Effector memory CD4-positive, alpha-beta T cell (primary cell): ENCODE results near the gene ROR2.

ENCODE experiments used
- DNase-seq, 3 donors: peaks; one replicate each; pipeline ENCODE4 v3.0.0-alpha.2; 2020
- H3K27ac ChIP-seq: 2 replicates; pipeline ENCODE4 v1.7.0; 2013; ENCODE audit warnings: mild to moderate bottlenecking, low read length, moderate library complexity; ENCODE audit not compliant: insufficient read depth, poor library complexity, severe bottlenecking
- H3K27me3 ChIP-seq: replicated peaks from 2 replicates; pipeline ENCODE4 v1.7.0; 2013; ENCODE audit warnings: mild to moderate bottlenecking, low read length; ENCODE audit not compliant: insufficient read depth, control insufficient read depth, poor library complexity, severe bottlenecking
- H3K36me3 ChIP-seq: 2 replicates; pipeline ENCODE4 v1.7.0; 2013; ENCODE audit warnings: mild to moderate bottlenecking, low read length, moderate library complexity; ENCODE audit not compliant: control insufficient read depth, insufficient read depth
- H3K4me1 ChIP-seq: 2 replicates; pipeline ENCODE4 v1.7.0; 2013; ENCODE audit warnings: low read length, mild to moderate bottlenecking; ENCODE audit not compliant: control insufficient read depth, insufficient read depth, poor library complexity, severe bottlenecking
- H3K4me3 ChIP-seq: 2 replicates; pipeline ENCODE4 v1.7.0; 2013; ENCODE audit warnings: low read length, low read depth, mild to moderate bottlenecking; ENCODE audit not compliant: insufficient read depth, poor library complexity, severe bottlenecking
- H3K9me3 ChIP-seq: 2 replicates; pipeline ENCODE4 v1.7.0; 2013; ENCODE audit warnings: mild to moderate bottlenecking, low read length, moderate library complexity; ENCODE audit not compliant: control insufficient read depth

The ROR2 gene

DNA sequence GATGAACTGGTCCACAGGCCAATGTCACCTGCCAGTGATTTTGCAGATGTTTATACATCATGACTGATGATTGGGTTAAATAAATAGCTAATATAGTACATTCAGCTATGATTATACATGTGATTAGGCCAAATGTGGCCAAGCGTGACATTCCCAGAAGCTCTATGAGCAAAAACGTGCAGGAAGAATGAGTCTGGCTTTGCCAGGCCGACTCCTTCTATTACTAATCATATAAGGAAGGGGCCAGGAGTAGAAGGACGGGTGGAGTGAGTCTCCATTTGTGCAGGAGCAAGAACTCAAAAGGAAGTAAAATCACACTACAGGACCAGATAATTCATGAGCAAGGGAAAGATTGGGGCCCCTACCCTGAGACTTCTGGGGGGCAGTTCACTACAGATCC, 178.2 kb downstream of the ROR2 start:
- Histone ChIP-seq H3K4me1 (no peaks in the 10 kb centered on the region), H3K36me3 (no peaks in the 10 kb centered on the region), H3K27ac (no peak overlapping the region), H3K4me3 (no peak overlapping the region), H3K27me3 (no peaks in the 10 kb centered on the region), H3K9me3 (no peaks in the 10 kb centered on the region)
- no peak for DNase-seq

DNA sequence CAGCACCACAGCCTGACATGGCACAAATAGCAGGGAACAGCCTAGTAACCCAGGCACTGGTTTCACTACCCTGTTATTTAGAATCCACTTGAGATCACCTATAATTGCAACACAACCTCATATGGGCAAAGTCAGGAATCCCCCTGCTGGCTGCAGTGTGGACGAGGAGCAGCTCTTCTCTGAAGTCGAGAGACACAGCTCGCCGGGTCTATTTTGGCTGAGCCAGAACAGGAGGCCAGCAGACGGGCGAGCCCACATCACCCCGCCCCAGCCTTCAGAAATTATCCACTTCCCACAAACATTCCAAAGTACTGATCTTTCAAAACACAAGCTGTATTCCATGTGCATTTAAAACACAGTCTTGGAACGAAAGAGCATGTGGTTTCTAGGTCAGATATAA, 179.0 kb downstream of the ROR2 start:
- Histone ChIP-seq H3K27me3 (no peaks in the 10 kb centered on the region), H3K27ac (no peak overlapping the region), H3K4me1 (no peaks in the 10 kb centered on the region), H3K9me3 (no peaks in the 10 kb centered on the region), H3K36me3 (no peaks in the 10 kb centered on the region), H3K4me3 (no peak overlapping the region)
- DNase-seq = no peak

DNA sequence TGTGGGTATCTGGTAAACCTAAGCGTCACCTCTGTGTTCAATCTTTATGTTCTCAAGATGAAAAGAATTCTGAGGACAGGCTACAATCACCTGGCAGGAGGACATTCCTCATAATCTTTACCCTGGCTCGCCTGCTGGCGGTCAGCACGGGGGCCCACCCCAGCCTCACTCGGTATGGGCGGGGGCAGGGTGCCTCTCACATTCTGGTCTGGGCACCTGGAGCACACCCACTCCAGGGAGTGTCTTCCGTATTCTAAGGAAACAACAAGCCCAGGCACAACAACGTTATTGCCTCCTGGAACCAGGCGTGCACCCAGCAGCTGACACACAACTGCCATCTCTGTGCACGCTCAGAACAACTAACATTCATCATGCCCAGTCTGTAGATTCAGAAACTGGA, 179.8 kb downstream of the ROR2 start:
- H3K4me3 ChIP-seq = no peak overlapping the region
- H3K27ac ChIP-seq = no peak overlapping the region
- no peaks in the 10 kb centered on the region for H3K36me3 ChIP-seq
- H3K9me3 ChIP-seq = no peaks in the 10 kb centered on the region
- H3K27me3 ChIP-seq = no peaks in the 10 kb centered on the region
- no peaks in the 10 kb centered on the region for H3K4me1 ChIP-seq
- no peak for DNase-seq

DNA sequence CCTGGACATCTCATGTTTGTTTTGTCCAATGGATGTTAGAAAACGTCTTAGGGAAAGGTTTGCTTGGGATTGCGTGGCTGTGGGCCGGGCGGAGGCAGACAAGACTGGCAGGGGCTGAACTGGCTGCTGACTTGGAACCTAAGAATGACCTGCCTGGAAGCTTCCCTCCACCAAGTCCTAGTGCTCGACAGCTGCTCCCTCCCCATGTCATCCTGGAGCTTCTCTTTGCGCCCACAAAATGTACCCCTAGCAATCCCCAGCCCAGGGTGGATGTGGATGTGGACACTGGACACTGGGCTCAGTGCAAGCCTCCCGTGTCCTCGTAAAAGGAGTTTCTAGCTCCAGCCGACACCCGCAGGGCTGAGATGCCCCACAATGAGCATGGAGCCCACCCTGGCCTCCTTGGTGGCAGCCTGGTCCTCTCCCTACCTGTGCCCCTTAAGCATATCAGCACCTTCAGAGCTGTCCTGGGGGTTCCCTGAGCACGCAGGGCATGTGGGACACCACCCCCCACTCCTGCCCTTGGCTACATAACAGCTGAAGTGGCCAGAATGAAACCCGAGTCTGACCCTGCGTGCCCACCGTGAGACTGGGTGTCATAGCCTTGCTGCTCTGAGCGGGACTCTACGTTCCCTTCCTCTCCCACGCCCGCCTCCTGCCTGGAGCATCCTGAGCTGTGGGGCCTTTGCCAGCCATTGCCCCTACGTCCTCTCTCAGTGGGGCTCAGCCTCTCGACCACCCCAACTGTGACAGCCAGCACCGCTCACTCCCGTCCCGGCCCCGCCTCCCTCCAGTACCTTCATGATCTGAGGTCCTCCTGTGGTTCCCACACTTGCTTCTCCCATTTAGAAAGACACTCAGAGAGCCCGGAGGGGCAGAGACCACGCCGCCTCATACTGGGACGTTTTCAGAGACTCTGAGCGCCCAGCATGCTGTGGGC, 180.8 kb downstream of the ROR2 start:
- H3K4me3 ChIP-seq = no peak overlapping the region
- H3K27ac ChIP-seq = no peak overlapping the region
- no peaks in the 10 kb centered on the region for H3K27me3 ChIP-seq
- H3K4me1 ChIP-seq = no peaks in the 10 kb centered on the region
- DNase-seq = no peak
- H3K36me3 ChIP-seq = no peaks in the 10 kb centered on the region
- no peaks in the 10 kb centered on the region for H3K9me3 ChIP-seq

DNA sequence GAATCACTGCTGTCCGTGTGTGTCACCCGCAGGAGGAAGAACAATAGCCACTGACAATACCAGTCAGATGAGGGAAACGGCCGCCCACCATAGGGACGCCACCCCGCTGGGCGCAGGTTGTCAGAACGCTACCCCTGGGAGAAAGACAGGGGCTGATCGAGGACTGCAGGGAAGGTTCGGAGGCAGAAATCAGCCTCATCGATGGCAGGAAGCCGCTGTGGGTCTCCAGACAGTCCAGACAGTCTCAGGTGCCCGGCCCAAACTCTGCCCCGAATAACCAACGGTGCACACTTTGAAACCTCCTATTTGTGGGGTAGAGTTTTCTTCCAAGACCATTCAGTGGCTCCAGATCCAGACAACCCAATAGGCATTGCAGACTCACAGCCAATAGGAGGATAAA, 181.5 kb downstream of the ROR2 start:
- H3K9me3 ChIP-seq = no peaks in the 10 kb centered on the region
- no peak for DNase-seq
- no peaks in the 10 kb centered on the region for H3K4me1 ChIP-seq
- H3K27me3 ChIP-seq = no peaks in the 10 kb centered on the region
- no peak overlapping the region for H3K4me3 ChIP-seq
- no peak overlapping the region for H3K27ac ChIP-seq
- H3K36me3 ChIP-seq = no peaks in the 10 kb centered on the region

DNA sequence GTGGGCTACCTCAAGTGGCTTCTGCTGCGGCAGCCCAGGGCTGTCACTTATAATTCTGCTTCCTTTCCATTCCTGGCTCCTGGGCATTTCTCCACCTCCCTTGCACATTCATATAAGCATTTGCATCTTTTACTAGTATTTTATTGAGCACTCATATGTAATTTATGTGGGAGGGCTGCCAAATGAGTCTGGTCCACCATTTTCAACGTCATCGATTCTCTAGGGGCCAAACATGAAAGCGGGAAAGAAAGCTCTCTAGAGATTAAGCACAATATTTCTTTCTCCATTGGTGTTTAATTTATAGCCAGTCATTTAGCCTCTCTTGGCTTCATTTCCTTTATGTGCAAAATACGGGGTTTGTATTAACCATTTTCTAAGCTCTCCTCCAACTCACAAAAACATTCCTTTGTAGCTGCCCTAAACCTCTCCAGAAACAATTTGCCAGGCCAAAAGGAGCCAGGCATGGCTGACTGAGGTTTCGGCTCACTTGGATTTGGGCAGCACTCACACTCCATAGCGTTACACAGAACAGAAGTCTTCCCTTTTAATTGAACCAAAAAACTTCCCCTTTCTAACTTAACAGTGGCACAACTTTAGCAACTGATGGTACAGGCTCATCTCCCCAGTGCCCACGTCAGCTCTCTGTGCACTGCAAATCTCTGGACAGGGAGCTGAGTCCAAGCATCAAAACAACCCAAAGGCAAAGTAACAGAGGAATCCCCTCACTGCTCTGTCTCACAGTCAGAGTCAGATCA, 183.5 kb downstream of the ROR2 start:
- no peaks in the 10 kb centered on the region for H3K4me1 ChIP-seq
- H3K9me3 ChIP-seq = no peaks in the 10 kb centered on the region
- DNase-seq = no peak
- H3K4me3 ChIP-seq = no peak overlapping the region
- no peaks in the 10 kb centered on the region for H3K36me3 ChIP-seq
- H3K27me3 ChIP-seq = no peaks in the 10 kb centered on the region
- no peak overlapping the region for H3K27ac ChIP-seq

DNA sequence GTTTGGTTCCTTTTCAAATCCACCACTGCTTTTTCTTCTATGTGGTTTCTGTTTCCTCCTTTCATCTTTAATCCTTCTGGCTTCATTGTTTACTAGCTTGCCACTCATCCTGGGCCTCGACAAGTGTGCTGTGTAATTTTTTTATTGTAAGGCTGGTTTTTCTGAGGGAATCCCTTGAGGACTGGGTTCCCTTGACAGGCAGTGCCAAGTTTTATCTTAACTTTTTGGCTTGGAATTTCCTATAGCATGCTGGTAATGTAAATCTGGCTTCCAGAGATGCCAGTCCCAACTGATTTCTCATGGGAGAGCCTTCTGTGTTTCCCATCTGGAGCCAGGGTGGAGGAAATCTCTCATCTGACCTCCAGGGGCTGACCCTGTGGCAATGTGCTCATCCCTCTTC, 184.7 kb downstream of the ROR2 start:
- Histone ChIP-seq H3K4me1 (no peaks in the 10 kb centered on the region), H3K27me3 (no peaks in the 10 kb centered on the region)

DNA sequence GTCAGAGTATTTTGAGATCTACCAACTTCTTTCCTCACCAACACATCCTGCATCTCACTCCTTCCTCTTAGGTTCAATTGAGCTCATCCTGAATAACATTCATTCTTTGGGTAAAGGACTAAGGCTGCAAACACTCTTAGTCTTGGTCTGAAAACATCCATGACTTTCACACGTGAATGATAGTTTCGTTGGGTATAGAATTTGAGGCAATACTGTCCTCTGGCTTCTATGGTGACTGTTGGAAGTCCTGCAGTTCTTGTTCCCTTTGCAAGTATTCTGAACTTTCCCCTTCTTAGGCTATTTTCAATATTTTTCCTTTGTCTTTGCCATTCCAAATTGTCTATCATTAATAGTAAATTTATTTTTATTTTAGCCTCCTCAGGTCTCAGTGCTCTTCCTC, 185.4 kb downstream of the ROR2 start:
- DNase-seq = no peak
- Histone ChIP-seq H3K4me1 (no peaks in the 10 kb centered on the region), H3K27ac (no peak overlapping the region), H3K9me3 (no peaks in the 10 kb centered on the region), H3K36me3 (no peaks in the 10 kb centered on the region), H3K4me3 (no peak overlapping the region), H3K27me3 (no peaks in the 10 kb centered on the region)

More for the DNA sequence above, 184.7 kb downstream of the ROR2 start:
- DNase-seq = no peak
- Histone ChIP-seq H3K4me3 (no peak overlapping the region), H3K27ac (no peak overlapping the region), H3K36me3 (no peaks in the 10 kb centered on the region), H3K9me3 (no peaks in the 10 kb centered on the region)

DNA sequence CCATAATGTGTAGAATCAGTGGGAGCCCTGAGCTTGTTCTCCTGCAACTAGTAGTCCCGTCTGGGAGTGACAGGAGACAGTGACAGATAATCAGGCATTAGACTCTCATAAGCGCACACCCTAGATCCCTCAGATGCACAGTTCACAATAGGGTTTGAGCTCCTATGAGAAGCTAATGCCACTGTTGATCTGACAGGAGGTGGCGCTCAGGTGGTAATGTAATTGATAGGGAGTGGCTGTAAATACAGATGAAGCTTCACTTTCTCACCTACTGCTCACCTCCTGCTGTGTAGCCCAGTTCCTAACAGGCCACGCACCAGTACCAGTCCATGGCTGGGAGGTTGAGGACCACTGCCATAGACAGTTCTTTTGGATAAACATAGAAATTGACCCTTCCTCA, 188.7 kb downstream of the ROR2 start:
- Histone ChIP-seq H3K27ac (no peak overlapping the region), H3K9me3 (no peaks in the 10 kb centered on the region), H3K36me3 (no peaks in the 10 kb centered on the region), H3K27me3 (no peaks in the 10 kb centered on the region), H3K4me1 (no peaks in the 10 kb centered on the region), H3K4me3 (no peak overlapping the region)
- DNase-seq = no peak

DNA sequence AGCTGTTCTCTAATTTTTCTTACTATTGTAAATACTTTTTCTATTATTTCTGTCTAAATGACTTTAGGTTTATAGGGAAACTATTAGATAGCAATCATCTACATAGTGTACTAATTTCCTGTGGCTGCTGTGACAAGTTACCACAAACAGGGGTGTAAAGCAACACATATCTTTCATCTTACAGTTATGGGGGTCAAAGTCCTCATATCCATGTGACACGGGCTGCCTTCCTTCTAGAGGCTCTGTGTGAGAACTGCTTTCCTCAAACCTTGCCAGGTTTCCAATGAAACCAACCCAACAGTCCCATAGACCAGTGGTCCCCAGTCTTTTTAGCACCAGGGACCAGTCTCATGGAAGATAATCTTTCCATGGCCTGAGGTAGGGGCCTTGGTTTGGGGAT, 189.1 kb downstream of the ROR2 start:
- H3K27ac ChIP-seq = no peak overlapping the region
- H3K27me3 ChIP-seq = no peaks in the 10 kb centered on the region
- H3K36me3 ChIP-seq = no peaks in the 10 kb centered on the region
- no peaks in the 10 kb centered on the region for H3K4me1 ChIP-seq
- no peaks in the 10 kb centered on the region for H3K9me3 ChIP-seq
- H3K4me3 ChIP-seq = no peak overlapping the region
- no peak for DNase-seq
